Esophagus muscularis mucosa (tissue), 4 donors: Measurements from ENCODE around the gene ACAD11. TPM values are rescaled to one million over a fixed set of nuclear protein-coding genes. Genes with fewer than 3 reads are reported as not detected.
A peak's percentile ranks its signal among the peaks of the same experiment; 100 is the strongest.
"Not testable (repeated sequence)": the region's sequence is repeated elsewhere in the genome, so short reads cannot be mapped to it uniquely, and the experiment has no call there.

Experiments
- DNase-seq: peaks from one replicate; pipeline ENCODE4 v3.0.0-alpha.2; 2017; ENCODE audit errors: extremely low spot score
- H3K27ac ChIP-seq, 4 donors: fragments of 200-600 bp; sonication (generic); replicated peaks in 1 of 4; 1 replicate in 3 of 4; 2 replicates in 1 of 4; pipeline ENCODE4 v1.5.1; 2016 to 2019; ENCODE audit warnings: mild to moderate bottlenecking in 1 of 4
- H3K27me3 ChIP-seq, 4 donors: fragments of 200-600 bp; sonication (generic); one replicate each; pipeline versions ENCODE4 v1.5.1 to v1.6.0; 2016 to 2019
- H3K36me3 ChIP-seq, 4 donors: fragments of 200-600 bp; sonication (generic); one replicate each; pipeline ENCODE4 v1.5.1; 2016 to 2019
- H3K4me1 ChIP-seq, 4 donors: fragments of 200-600 bp; sonication (generic); one replicate each; pipeline ENCODE4 v1.5.1; 2016 to 2019
- H3K4me3 ChIP-seq, 4 donors: fragments of 200-600 bp; sonication (generic); 1 replicate in 2 of 4; 2 replicates in 2 of 4; pipeline ENCODE4 v1.5.1; 2016 to 2019; ENCODE audit warnings: mild to moderate bottlenecking in 4 of 4, moderate library complexity in 1 of 4
- H3K9me3 ChIP-seq, 4 donors: fragments of 200-600 bp; sonication (generic); 1 replicate in 3 of 4; 2 replicates in 1 of 4; pipeline ENCODE4 v1.5.1; 2016 to 2019
- CTCF ChIP-seq, 3 experiments: fragments of 200-600 bp in 2 of 3; fragments of 450-650 bp in 1 of 3; sonication (generic) in 2 of 3; IDR thresholded peaks; one replicate each; pipeline ENCODE4 v1.5.1; 2017 to 2019; ENCODE audit warnings: antibody characterized with exemption in 3 of 3, mild to moderate bottlenecking in 2 of 3, moderate library complexity in 1 of 3
- EP300 ChIP-seq: sonication (generic); formaldehyde crosslinking; IDR thresholded peaks from one replicate; pipeline ENCODE4 v1.6.1; 2017; ENCODE audit warnings: antibody characterized with exemption
- POLR2A ChIP-seq: fragments of 450-650 bp; IDR thresholded peaks from one replicate; pipeline ENCODE4 v1.6.1; 2017; ENCODE audit warnings: antibody characterized with exemption, moderate library complexity, mild to moderate bottlenecking, low read depth
- POLR2AphosphoS5 ChIP-seq, 2 donors: sonication (generic); formaldehyde crosslinking; IDR thresholded peaks; one replicate each; pipeline ENCODE4 v1.6.1; 2017; ENCODE audit warnings: antibody characterized with exemption in 2 of 2
- WGBS: methylation state at CpG from one replicate; pipeline ENCODE4 v1.1.5; 2018; 5-methylcytosine and 5-hydroxymethylcytosine counted together
- intact Hi-C: fragments of 100-400 bp; cut with DNase I; formaldehyde crosslinking; loops from one replicate; pipeline ENCODE4 v1.15.1; 2023
- total RNA-seq, 4 donors: library from RNA; depleted of rRNA; stranded (reverse); fragments of >200 nt; gene quantifications; one replicate each; pipeline versions ENCODE4 v1.1.0 to v1.2.1, GENCODE V29; 2016

Gene ACAD11
- total RNA-seq, 4 donors from 2014 or later = 14.1 to 26.6 (median 17.2) TPM

GRCh38 chr3:132605374-132605792 is 54.2 kb downstream of the ACAD11 start:
- TF ChIP-seq CTCF (IDR thresholded peaks at IDR 0.05) = no peak
- no peak for TF ChIP-seq POLR2A
- no peak for TF ChIP-seq EP300
- TF ChIP-seq POLR2AphosphoS5 (IDR thresholded peaks at IDR 0.05) = no peak
- 60% methylated on average over 2 of the region's 2 CpGs for WGBS
- intact Hi-C loops = no loop called here

GRCh38 chr3:132600614-132601013 is 59.0 kb downstream of the ACAD11 start:
- DNase-seq, H3K27ac ChIP-seq: not testable (repeated sequence)
- WGBS = no CpG with 5 or more reads among the region's 1 CpG

More at GRCh38 chr3:132605374-132605792, 54.2 kb downstream of the ACAD11 start:
- Histone ChIP-seq H3K4me3 (no peak overlapping the region), H3K9me3 (peaks cover 0 to 10% (median 5%) of the 10 kb centered on the region in 4 donors), H3K36me3 (peaks cover 0 to 25% (median 7%) of the 10 kb centered on the region in 4 donors), H3K4me1 (peaks cover 4 to 19% (median 16%) of the 10 kb centered on the region in 4 donors), H3K27me3 (no peaks in the 10 kb centered on the region), H3K27ac (peak overlapping the region; percentile 1 to 51 (median 40))
- DNase-seq = no peak

DNA sequence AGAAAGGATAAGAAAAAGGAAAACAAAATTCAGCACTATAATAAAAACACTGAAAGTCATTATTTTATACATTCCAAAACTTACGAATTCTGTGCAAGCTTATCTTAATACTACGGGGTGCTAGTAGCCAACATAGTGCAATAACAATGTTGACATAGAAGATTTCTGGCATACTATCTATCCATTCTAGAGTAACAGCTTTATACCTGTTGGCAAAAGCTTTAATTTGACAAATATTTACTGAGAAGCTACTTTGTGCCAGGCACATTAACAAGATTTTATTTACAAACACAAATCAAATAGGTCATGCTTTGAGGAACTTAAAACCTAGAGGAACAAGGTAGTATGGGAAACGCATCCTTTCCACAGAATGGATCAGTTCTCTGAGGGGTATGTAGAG is 61.4 kb downstream of the ACAD11 start:
- H3K27ac ChIP-seq = no peak overlapping the region
- no peaks in the 10 kb centered on the region for H3K9me3 ChIP-seq
- H3K4me3 ChIP-seq = peak overlapping the region in 1 of 4 donors; percentile 15
- 77% methylated on average over 3 of the region's 3 CpGs for WGBS
- peaks cover 0 to 36% (median 19%) of the 10 kb centered on the region in 4 donors for H3K36me3 ChIP-seq
- TF ChIP-seq CTCF (IDR thresholded peaks at IDR 0.05) = no peak
- TF ChIP-seq POLR2A = no peak
- TF ChIP-seq EP300 = no peak
- TF ChIP-seq POLR2AphosphoS5 (IDR thresholded peaks at IDR 0.05) = no peak
- peaks cover 0 to 8% (median 0%) of the 10 kb centered on the region in 4 donors for H3K4me1 ChIP-seq
- intact Hi-C loops = no loop called here
- DNase-seq = no peak
- H3K27me3 ChIP-seq = no peaks in the 10 kb centered on the region

More at GRCh38 chr3:132600614-132601013, 59.0 kb downstream of the ACAD11 start:
- H3K27me3 ChIP-seq, H3K4me3 ChIP-seq, intact Hi-C loops, H3K9me3 ChIP-seq: not testable (repeated sequence)
- peaks cover 0 to 39% (median 17%) of the 10 kb centered on the region in 4 donors for H3K36me3 ChIP-seq
- H3K4me1 ChIP-seq = peaks cover 2 to 10% (median 9%) of the 10 kb centered on the region in 4 donors

GRCh38 chr3:132597660-132598059 is 61.9 kb downstream of the ACAD11 start:
- Histone ChIP-seq H3K27ac (no peak overlapping the region), H3K27me3 (no peaks in the 10 kb centered on the region), H3K36me3 (peaks cover 0 to 31% (median 16%) of the 10 kb centered on the region in 4 donors), H3K4me1 (peaks cover 0 to 12% (median 0%) of the 10 kb centered on the region in 4 donors), H3K4me3 (peak overlapping the region; percentile 6 to 19 (median 12)), H3K9me3 (no peaks in the 10 kb centered on the region)
- intact Hi-C loops = no loop called here
- TF ChIP-seq EP300 (no peak), POLR2AphosphoS5 (IDR thresholded peaks at IDR 0.05) (no peak)
- WGBS = 71% methylated on average over 2 of the region's 2 CpGs
- no peak for DNase-seq

DNA sequence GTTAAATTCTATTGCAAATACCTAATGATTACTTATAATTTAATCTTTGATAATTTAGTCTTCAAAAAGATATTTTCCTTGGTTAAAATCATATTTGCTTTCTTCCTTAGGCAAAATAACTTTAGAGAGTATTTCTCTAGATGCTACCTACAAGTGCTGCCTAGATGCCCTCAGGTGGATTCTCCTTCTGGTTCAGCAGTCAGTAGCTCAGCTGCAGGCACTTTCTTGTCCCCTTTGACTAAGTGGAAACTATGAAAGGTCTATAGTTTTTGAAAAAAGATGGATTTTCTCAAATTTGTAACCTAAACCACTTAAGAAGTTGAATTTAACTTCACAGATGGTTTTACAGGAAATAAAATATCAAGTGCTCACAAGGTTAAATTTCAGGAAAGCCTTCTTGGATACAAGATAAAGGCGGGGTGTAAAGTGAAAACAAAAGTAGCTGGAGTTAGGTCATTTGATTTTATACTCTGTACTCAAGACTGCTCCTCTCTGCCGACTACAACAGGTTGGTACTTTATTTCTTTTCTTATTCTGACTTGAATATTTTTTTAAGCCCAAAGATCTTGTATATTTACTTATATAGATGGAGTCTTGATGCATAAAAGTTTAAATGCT is 62.7 kb downstream of the ACAD11 start, which contains the start of gene ACKR4:
Gene ACKR4 (plus strand): TSS at position 455 of the 618 bp plus-strand sequence. CDS start 3,128 bp downstream, outside the sequence.
- no peak for DNase-seq
- no peak for TF ChIP-seq POLR2AphosphoS5 (IDR thresholded peaks at IDR 0.05)
- TF ChIP-seq POLR2A = no peak
- WGBS = 49% methylated on average over 2 of the region's 2 CpGs
- Histone ChIP-seq H3K4me3 (peak within 1 kb of the TSS; percentile 6 to 19 (median 12)), H3K36me3 (peaks cover 0 to 27% (median 14%) of the 10 kb centered on the region in 4 donors), H3K27me3 (no peaks in the 10 kb centered on the region), H3K27ac (no peak within 1 kb of the TSS), H3K9me3 (no peaks in the 10 kb centered on the region), H3K4me1 (peaks cover 0 to 12% (median 0%) of the 10 kb centered on the region in 4 donors)
- intact Hi-C loops = no loop called here

DNA sequence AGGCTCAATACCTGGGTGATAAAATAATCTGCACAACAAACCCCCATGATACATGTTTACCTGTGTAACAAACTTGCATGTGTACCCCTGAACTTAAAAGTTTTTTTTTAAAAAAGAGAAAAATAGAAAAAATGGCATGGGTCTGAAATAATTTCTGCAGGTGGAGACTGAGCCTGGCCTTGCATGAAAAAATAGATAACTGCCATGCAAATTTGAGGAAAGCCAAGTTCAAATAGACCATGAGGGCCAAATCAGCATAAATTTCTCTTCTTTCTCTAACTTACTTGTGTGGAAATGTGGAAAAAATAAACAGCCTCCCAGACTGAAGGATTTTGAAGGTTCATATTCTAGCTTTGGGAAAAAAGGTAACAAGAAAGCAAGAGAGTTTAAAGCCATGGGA is 63.3 kb downstream of the ACAD11 start:
- DNase-seq = no peak
- Histone ChIP-seq H3K4me1 (peaks cover 0 to 12% (median 0%) of the 10 kb centered on the region in 4 donors), H3K9me3 (no peaks in the 10 kb centered on the region), H3K4me3 (no peak overlapping the region), H3K27me3 (no peaks in the 10 kb centered on the region), H3K36me3 (peaks cover 0 to 33% (median 14%) of the 10 kb centered on the region in 4 donors), H3K27ac (no peak overlapping the region)
- TF ChIP-seq CTCF (IDR thresholded peaks at IDR 0.05) = no peak
- no peak for TF ChIP-seq POLR2A
- no peak for TF ChIP-seq EP300
- TF ChIP-seq POLR2AphosphoS5 (IDR thresholded peaks at IDR 0.05) = no peak
- intact Hi-C loops = no loop called here
